ENCODE measurements around the gene GPX3.
A peak's percentile ranks its signal among the peaks of the same experiment; 100 is the strongest.

Gene GPX3

DNA sequence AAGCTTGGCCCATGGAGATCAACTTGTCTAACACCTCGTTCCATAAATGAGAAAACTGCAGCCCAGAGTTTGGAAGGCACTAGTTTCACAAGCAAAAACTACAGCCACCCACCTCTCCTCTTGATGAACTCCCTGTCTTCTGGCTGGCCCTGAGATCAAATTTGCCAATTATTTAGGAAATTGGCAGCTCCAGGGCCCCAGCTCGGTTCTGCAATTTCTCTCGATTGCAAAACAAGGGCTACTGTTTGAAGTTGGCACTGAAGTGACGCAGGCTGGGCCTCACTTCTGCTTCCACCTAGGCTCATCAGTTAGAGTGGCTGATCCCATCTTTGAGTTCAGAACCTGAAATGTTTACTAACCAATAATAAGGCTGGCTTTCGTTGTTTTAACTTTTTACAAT is 3.7 kb upstream of the GPX3 start:
- H3K27me3 ChIP-seq (ENCODE audit: control insufficient read depth, insufficient read depth, low read length) = no peaks in the 10 kb centered on the region
- H3K4me3 ChIP-seq (ENCODE audit: low read length) = no peak overlapping the region
- peaks cover 14% of the 10 kb centered on the region for H3K4me1 ChIP-seq (ENCODE audit: control insufficient read depth, insufficient read depth, low read length)
- H3K9me3 ChIP-seq (ENCODE audit: control insufficient read depth, low read length) = no peaks in the 10 kb centered on the region
- no peaks in the 10 kb centered on the region for H3K36me3 ChIP-seq (ENCODE audit: control insufficient read depth, insufficient read depth, low read length)
- H3K9ac ChIP-seq (ENCODE audit: low read length) = no peak overlapping the region

DNA sequence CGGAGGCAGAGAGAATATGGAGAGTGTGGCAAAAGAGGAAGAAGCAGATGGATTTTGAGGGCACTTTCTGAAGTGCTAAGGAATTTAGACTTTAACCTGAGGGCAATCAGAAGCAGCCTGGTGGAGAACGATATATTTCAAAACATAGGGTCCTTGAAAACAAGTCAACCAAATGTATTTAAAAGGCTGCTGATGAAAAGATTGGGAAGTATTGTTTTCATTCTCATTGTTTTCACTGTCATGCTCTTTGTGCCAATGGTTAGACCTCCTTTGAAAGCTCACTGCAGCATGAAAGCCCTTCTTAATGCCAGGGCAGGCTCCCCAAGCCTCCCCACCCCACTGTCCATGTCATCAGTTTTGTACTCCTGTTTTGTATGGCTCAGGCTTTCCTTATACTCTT is 2.5 kb upstream of the GPX3 start:
- Histone ChIP-seq H3K4me1 (ENCODE audit: control insufficient read depth, insufficient read depth, low read length) (peaks cover 16% of the 10 kb centered on the region), H3K4me3 (ENCODE audit: low read length) (no peak overlapping the region), H3K9ac (ENCODE audit: low read length) (no peak overlapping the region), H3K27me3 (ENCODE audit: control insufficient read depth, insufficient read depth, low read length) (no peaks in the 10 kb centered on the region), H3K9me3 (ENCODE audit: control insufficient read depth, low read length) (no peaks in the 10 kb centered on the region), H3K36me3 (ENCODE audit: control insufficient read depth, insufficient read depth, low read length) (no peaks in the 10 kb centered on the region)

DNA sequence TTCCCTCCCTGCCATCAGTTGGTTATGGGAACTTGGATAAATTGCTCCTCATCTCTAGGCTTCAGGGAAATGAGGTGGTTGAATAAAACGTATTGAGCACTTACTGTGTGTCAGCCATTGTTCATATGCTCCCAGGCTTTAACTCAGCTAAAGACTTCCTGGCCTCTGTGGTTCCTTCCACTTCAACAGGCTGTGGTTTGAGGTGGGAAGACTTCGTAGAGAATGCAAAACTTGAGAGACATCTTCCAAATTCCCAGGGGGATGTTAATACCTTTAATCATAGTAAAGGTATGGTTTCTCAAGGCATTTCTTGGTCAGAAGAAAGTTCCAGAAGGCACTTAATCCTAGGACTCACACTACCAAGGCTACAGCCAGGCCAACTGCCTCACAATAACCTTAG is 1.5 kb upstream of the GPX3 start:
- peaks cover 26% of the 10 kb centered on the region for H3K4me1 ChIP-seq (ENCODE audit: control insufficient read depth, insufficient read depth, low read length)
- H3K27me3 ChIP-seq (ENCODE audit: control insufficient read depth, insufficient read depth, low read length) = no peaks in the 10 kb centered on the region
- no peak overlapping the region for H3K4me3 ChIP-seq (ENCODE audit: low read length)

DNA sequence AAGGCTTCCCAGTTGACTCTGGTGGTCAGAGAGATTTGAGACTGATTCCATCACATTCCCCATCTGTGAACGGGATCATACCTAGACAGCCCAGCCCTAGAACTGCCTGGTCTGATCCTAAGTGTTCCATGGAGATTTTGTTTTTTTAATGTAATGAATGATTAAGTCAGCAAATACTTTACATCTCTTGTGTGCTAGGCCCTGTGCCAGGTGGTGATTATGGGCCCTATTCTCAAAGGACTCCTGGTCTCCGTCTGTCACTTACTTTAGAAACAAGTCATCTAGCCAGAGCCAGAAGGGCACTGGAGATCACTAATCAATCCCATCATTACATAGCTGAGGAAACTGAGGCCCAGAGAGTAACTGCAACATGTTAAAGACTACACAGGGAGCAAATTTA is 1.1 kb upstream of the GPX3 start:
- Histone ChIP-seq H3K36me3 (ENCODE audit: control insufficient read depth, insufficient read depth, low read length) (no peaks in the 10 kb centered on the region), H3K4me3 (ENCODE audit: low read length) (no peak overlapping the region), H3K4me1 (ENCODE audit: control insufficient read depth, insufficient read depth, low read length) (peaks cover 30% of the 10 kb centered on the region), H3K9me3 (ENCODE audit: control insufficient read depth, low read length) (no peaks in the 10 kb centered on the region), H3K27me3 (ENCODE audit: control insufficient read depth, insufficient read depth, low read length) (no peaks in the 10 kb centered on the region), H3K9ac (ENCODE audit: low read length) (no peak overlapping the region)

More for the DNA sequence above, 1.5 kb upstream of the GPX3 start:
- no peak overlapping the region for H3K9ac ChIP-seq (ENCODE audit: low read length)
- no peaks in the 10 kb centered on the region for H3K36me3 ChIP-seq (ENCODE audit: control insufficient read depth, insufficient read depth, low read length)
- H3K9me3 ChIP-seq (ENCODE audit: control insufficient read depth, low read length) = no peaks in the 10 kb centered on the region

DNA sequence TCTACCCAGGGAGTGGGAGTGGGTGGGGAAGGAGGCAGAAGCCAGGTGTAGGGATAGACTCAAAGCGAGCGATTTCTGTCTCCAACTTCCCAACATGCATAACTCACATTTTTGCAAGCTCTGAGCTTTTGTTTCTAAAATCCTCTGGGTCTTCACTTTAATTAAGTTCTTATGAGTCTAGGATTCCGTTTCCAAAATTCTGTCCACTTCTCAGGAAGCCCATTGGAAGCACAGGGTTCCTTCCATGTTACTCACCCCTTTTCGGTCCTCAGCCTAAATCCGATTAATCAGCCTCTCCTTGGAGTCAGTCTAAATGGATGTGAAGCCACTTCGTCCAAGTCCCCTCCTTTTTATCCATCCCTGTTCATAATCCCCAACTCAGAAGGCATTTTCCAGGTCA is 1.4 kb downstream of the GPX3 start:
- Histone ChIP-seq H3K9ac (ENCODE audit: low read length) (peak overlapping the region; percentile 67), H3K4me3 (ENCODE audit: low read length) (no peak overlapping the region), H3K4me1 (ENCODE audit: control insufficient read depth, insufficient read depth, low read length) (peaks cover 36% of the 10 kb centered on the region)

DNA sequence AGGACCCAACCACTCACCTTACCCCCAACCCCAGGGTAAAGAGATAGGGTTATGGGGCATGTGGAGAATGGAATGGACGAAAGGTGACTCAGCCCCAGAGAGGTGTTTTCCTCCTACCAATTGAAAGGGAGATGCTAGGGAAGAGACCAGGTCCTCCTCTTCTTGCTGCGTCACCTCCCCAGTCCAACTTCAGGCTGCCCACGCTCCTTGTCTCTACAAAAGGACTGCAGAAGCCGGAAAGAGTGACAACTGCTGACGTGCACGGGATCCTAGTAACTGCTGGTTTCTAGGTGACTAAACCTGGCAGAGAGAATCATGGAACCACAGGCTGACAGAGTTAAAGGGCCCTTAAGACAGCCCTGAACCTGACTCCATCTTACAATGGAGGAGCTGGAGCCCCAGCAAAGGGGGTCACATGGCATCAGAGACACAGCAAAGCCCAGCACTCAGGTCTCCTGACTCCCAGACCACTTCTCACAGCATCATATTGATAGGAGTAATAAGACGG is 2.2 kb downstream of the GPX3 start:
- no peak overlapping the region for H3K4me3 ChIP-seq (ENCODE audit: low read length)
- peaks cover under 1% of the 10 kb centered on the region for H3K36me3 ChIP-seq (ENCODE audit: control insufficient read depth, insufficient read depth, low read length)
- no peaks in the 10 kb centered on the region for H3K9me3 ChIP-seq (ENCODE audit: control insufficient read depth, low read length)
- H3K4me1 ChIP-seq (ENCODE audit: control insufficient read depth, insufficient read depth, low read length) = peaks cover 36% of the 10 kb centered on the region
- H3K27me3 ChIP-seq (ENCODE audit: control insufficient read depth, insufficient read depth, low read length) = no peaks in the 10 kb centered on the region
- H3K9ac ChIP-seq (ENCODE audit: low read length) = no peak overlapping the region

More for the DNA sequence above, 1.4 kb downstream of the GPX3 start:
- Histone ChIP-seq H3K36me3 (ENCODE audit: control insufficient read depth, insufficient read depth, low read length) (no peaks in the 10 kb centered on the region), H3K9me3 (ENCODE audit: control insufficient read depth, low read length) (no peaks in the 10 kb centered on the region), H3K27me3 (ENCODE audit: control insufficient read depth, insufficient read depth, low read length) (no peaks in the 10 kb centered on the region)

DNA sequence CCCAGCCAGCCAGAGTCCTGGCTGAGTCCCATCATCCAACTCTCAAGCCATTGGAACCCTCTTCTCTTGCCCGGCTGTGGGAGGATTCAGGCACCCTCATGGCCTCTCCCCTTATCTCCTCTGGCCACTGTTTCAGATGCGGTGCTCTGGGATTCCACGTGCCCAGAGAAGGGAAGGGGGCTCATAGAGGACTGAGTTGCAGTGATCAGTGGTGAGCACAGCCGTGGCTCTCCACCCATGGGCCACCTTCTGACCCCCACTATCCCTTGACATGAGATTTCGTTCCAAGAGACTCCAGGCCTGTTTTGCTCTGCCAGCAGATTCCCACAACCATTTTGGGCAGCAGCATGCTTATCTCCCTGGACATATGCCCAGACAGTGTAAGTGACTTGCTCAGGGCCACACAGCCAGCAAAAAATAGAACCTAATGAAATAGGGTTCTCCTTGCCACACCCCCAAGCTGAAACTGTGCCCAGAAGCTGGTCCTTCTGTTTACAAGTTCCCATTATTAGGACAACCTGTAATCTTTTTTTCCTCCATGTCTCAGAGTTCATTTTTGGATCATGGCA is 2.7 kb downstream of the GPX3 start:
- Histone ChIP-seq H3K9ac (ENCODE audit: low read length) (no peak overlapping the region), H3K4me3 (ENCODE audit: low read length) (no peak overlapping the region), H3K4me1 (ENCODE audit: control insufficient read depth, insufficient read depth, low read length) (peaks cover 36% of the 10 kb centered on the region), H3K36me3 (ENCODE audit: control insufficient read depth, insufficient read depth, low read length) (peaks cover 6% of the 10 kb centered on the region), H3K9me3 (ENCODE audit: control insufficient read depth, low read length) (no peaks in the 10 kb centered on the region), H3K27me3 (ENCODE audit: control insufficient read depth, insufficient read depth, low read length) (no peaks in the 10 kb centered on the region)

DNA sequence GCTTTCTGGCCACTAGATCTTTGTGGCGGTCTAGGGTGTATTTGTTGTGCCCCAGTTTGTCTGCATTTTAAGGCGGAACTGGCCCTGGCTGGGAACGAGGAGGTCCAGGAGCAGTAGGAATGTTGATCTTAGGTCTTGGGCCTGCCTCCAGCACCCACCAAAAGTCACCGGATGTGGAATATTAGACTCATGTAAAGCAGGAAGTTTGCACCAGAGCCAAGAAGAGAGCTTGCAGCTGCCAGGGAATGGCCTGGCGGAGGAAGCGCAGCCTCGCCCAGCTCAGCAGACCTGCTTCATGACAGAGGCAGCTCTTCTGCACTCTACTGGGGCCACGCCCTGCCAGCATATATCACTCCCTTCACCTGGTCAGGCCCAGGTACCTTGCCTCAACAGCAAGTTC is 3.3 kb downstream of the GPX3 start:
- H3K36me3 ChIP-seq (ENCODE audit: control insufficient read depth, insufficient read depth, low read length) = peaks cover 11% of the 10 kb centered on the region
- H3K4me1 ChIP-seq (ENCODE audit: control insufficient read depth, insufficient read depth, low read length) = peaks cover 36% of the 10 kb centered on the region
- no peak overlapping the region for H3K4me3 ChIP-seq (ENCODE audit: low read length)
- no peaks in the 10 kb centered on the region for H3K27me3 ChIP-seq (ENCODE audit: control insufficient read depth, insufficient read depth, low read length)
- no peaks in the 10 kb centered on the region for H3K9me3 ChIP-seq (ENCODE audit: control insufficient read depth, low read length)
- H3K9ac ChIP-seq (ENCODE audit: low read length) = no peak overlapping the region

DNA sequence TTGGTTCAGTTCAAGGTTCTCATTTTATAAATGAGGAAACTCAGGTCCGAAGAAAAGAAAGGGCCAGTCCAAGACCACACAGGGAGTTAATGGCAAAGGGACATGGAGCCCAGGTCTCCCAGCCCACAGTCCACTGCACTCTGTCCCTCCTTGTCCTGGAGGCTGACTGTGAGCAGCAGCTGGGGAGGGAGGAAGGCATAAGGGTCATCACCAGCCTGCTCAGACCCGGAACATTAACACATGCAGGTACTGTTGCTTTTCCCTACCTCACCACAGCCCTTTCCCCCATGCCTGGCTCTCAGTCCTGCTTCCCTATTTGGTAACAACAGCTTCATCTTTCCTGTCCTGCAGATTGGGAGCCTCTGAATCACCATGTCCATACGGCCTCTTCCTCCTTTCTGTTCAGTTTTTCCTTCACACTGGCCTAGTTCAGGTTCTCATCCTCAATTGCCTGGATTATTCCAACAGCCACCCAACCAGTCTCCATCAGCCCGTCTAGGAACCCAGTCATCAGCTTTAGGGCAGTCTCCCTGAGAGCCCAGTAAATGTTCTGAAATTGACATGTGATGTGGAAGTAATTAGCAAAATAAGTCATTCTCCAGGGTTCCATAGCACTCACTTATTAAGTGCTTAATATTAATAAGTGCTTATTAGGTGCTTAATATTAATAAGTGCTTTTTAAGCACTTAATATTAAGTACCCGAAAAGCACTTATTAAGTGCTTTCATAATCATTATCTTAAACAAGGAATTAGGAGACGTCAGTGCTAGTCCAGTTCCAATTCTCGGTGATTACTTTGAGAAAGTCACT is 4.3 kb downstream of the GPX3 start:
- no peaks in the 10 kb centered on the region for H3K9me3 ChIP-seq (ENCODE audit: control insufficient read depth, low read length)
- no peak overlapping the region for H3K9ac ChIP-seq (ENCODE audit: low read length)
- H3K27me3 ChIP-seq (ENCODE audit: control insufficient read depth, insufficient read depth, low read length) = no peaks in the 10 kb centered on the region
- H3K36me3 ChIP-seq (ENCODE audit: control insufficient read depth, insufficient read depth, low read length) = peaks cover 16% of the 10 kb centered on the region
- H3K4me1 ChIP-seq (ENCODE audit: control insufficient read depth, insufficient read depth, low read length) = peaks cover 36% of the 10 kb centered on the region
- H3K4me3 ChIP-seq (ENCODE audit: low read length) = no peak overlapping the region

DNA sequence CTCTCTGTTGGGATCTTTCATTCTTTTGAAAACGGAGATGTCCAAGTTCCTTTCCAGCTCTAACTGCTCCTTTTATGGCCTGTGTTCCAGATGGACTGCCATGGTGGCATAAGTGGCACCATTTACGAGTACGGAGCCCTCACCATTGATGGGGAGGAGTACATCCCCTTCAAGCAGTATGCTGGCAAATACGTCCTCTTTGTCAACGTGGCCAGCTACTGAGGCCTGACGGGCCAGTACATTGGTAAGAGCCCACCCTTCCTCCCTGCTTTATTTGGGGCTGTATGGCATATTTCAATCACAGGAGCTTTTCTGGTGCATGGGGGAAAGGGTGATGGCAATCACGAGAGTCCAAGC is 4.8 kb downstream of the GPX3 start:
- Histone ChIP-seq H3K36me3 (ENCODE audit: control insufficient read depth, insufficient read depth, low read length) (peaks cover 20% of the 10 kb centered on the region), H3K9me3 (ENCODE audit: control insufficient read depth, low read length) (no peaks in the 10 kb centered on the region), H3K9ac (ENCODE audit: low read length) (no peak overlapping the region), H3K27me3 (ENCODE audit: control insufficient read depth, insufficient read depth, low read length) (no peaks in the 10 kb centered on the region), H3K4me1 (ENCODE audit: control insufficient read depth, insufficient read depth, low read length) (peaks cover 38% of the 10 kb centered on the region), H3K4me3 (ENCODE audit: low read length) (no peak overlapping the region)

DNA sequence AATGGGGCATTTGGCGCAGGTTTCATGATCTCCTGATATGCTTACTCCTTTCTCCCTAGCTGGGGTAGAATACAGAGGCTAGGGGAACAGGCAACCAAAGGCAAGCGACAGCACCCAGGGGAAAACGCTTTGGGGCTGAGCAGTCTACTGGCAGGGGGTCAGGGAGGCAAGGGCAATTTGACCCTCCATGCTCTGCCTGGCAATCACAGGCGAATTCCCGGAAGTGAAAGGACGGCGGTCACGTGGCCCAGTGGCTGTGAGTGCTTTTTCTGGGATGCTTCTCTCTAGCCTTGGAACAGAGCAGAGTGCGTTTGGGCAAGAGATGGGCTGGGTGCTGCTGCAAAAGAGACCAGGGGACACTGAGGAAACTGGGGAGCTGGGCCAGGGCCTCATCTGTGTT is 5.7 kb downstream of the GPX3 start:
- Histone ChIP-seq H3K36me3 (ENCODE audit: control insufficient read depth, insufficient read depth, low read length) (peaks cover 20% of the 10 kb centered on the region), H3K27me3 (ENCODE audit: control insufficient read depth, insufficient read depth, low read length) (no peaks in the 10 kb centered on the region), H3K9me3 (ENCODE audit: control insufficient read depth, low read length) (no peaks in the 10 kb centered on the region), H3K4me1 (ENCODE audit: control insufficient read depth, insufficient read depth, low read length) (peaks cover 35% of the 10 kb centered on the region), H3K4me3 (ENCODE audit: low read length) (no peak overlapping the region), H3K9ac (ENCODE audit: low read length) (no peak overlapping the region)

DNA sequence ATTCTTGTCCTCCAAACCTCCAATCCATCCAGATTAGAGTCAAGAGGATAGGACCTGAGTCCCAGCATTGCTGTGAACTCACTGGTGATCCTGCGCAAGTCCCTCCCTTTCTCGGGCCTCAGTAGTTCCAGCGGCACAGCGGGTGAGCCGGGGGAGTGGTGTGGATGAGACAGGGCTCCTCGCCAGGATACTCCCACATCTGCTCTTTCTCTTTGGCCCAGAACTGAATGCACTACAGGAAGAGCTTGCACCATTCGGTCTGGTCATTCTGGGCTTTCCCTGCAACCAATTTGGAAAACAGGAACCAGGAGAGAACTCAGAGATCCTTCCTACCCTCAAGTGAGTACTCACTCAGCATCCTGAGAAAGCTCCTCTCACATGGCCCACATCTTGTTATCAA is 6.3 kb downstream of the GPX3 start:
- Histone ChIP-seq H3K9ac (ENCODE audit: low read length) (no peak overlapping the region), H3K4me3 (ENCODE audit: low read length) (no peak overlapping the region), H3K27me3 (ENCODE audit: control insufficient read depth, insufficient read depth, low read length) (no peaks in the 10 kb centered on the region), H3K4me1 (ENCODE audit: control insufficient read depth, insufficient read depth, low read length) (peaks cover 32% of the 10 kb centered on the region), H3K36me3 (ENCODE audit: control insufficient read depth, insufficient read depth, low read length) (peaks cover 20% of the 10 kb centered on the region), H3K9me3 (ENCODE audit: control insufficient read depth, low read length) (no peaks in the 10 kb centered on the region)
